ENCODE measurements around the gene SLC25A27.

Gene SLC25A27

GRCh38 chr6:46667377-46667776, 14.6 kb downstream of the SLC25A27 start:
- ATAC-seq (replicated peaks): no peak
- no peak overlapping the region for H3K4me3 Mint-ChIP-seq
- DNase-seq: no peak
- H3K27me3 Mint-ChIP-seq: no peaks in the 10 kb centered on the region
- no peaks in the 10 kb centered on the region for H3K4me1 Mint-ChIP-seq
- H3K36me3 Mint-ChIP-seq: no peaks in the 10 kb centered on the region
- H3K27ac Mint-ChIP-seq: no peak overlapping the region
- no peaks in the 10 kb centered on the region for H3K9me3 Mint-ChIP-seq

GRCh38 chr6:46674410-46674809, 21.6 kb downstream of the SLC25A27 start:
- Mint-ChIP-seq H3K27me3 (no peaks in the 10 kb centered on the region), H3K4me1 (no peaks in the 10 kb centered on the region), H3K9me3 (no peaks in the 10 kb centered on the region), H3K27ac (no peak overlapping the region), H3K4me3 (no peak overlapping the region), H3K36me3 (no peaks in the 10 kb centered on the region)
- DNase-seq (no peak), ATAC-seq (replicated peaks) (no peak)

- no peaks in the 10 kb centered on the region for H3K9me3 Mint-ChIP-seq
- no peaks in the 10 kb centered on the region for H3K36me3 Mint-ChIP-seq
- H3K4me3 Mint-ChIP-seq: no peak overlapping the region
- H3K27ac Mint-ChIP-seq: no peak overlapping the region
- ATAC-seq (replicated peaks): no peak
- no peaks in the 10 kb centered on the region for H3K4me1 Mint-ChIP-seq
- H3K27me3 Mint-ChIP-seq: peaks cover 0 to 3% of the 10 kb centered on the region in 2 donors
- no peak for DNase-seq
Observed at GRCh38 chr6:46676604-46677313, 24.0 kb downstream of the SLC25A27 start.

- Mint-ChIP-seq H3K27ac (no peak overlapping the region), H3K36me3 (no peaks in the 10 kb centered on the region), H3K4me1 (no peaks in the 10 kb centered on the region), H3K9me3 (no peaks in the 10 kb centered on the region), H3K27me3 (peaks cover 0 to 5% of the 10 kb centered on the region in 2 donors), H3K4me3 (no peak overlapping the region)
- no peak for ATAC-seq (replicated peaks)
- DNase-seq: no peak
Observed at GRCh38 chr6:46677314-46677654, 24.5 kb downstream of the SLC25A27 start.

GRCh38 chr6:46684771-46685170, 32.0 kb downstream of the SLC25A27 start:
- Mint-ChIP-seq H3K4me1 (no peaks in the 10 kb centered on the region), H3K4me3 (no peak overlapping the region), H3K36me3 (no peaks in the 10 kb centered on the region), H3K27ac (no peak overlapping the region), H3K9me3 (no peaks in the 10 kb centered on the region), H3K27me3 (peaks cover under 1 to 9% of the 10 kb centered on the region in 2 donors)
- DNase-seq (no peak), ATAC-seq (replicated peaks) (no peak)

GRCh38 chr6:46687619-46688097, 34.9 kb downstream of the SLC25A27 start, which contains the start of gene TDRD6:
Gene TDRD6 (plus strand): TSS chr6:46687885. CDS start chr6:46688129, 244 bp downstream.
- no peak for ATAC-seq (replicated peaks)
- no peaks in the 10 kb centered on the region for H3K36me3 Mint-ChIP-seq
- H3K27ac Mint-ChIP-seq: no peak within 1 kb of the TSS
- H3K27me3 Mint-ChIP-seq: peaks cover 4 to 5% of the 10 kb centered on the region in 2 donors
- no peak for DNase-seq
- H3K4me1 Mint-ChIP-seq: no peaks in the 10 kb centered on the region
- no peak within 1 kb of the TSS for H3K4me3 Mint-ChIP-seq
- no peaks in the 10 kb centered on the region for H3K9me3 Mint-ChIP-seq

- no peak overlapping the region for H3K27ac Mint-ChIP-seq
- ATAC-seq (replicated peaks) (no peak), DNase-seq (no peak)
- H3K4me1 Mint-ChIP-seq: no peaks in the 10 kb centered on the region
- no peaks in the 10 kb centered on the region for H3K36me3 Mint-ChIP-seq
- H3K9me3 Mint-ChIP-seq: no peaks in the 10 kb centered on the region
- peaks cover 4 to 5% of the 10 kb centered on the region in 2 donors for H3K27me3 Mint-ChIP-seq
- no peak overlapping the region for H3K4me3 Mint-ChIP-seq
Observed at GRCh38 chr6:46688117-46688965, 35.6 kb downstream of the SLC25A27 start.

- no peak for DNase-seq
- no peaks in the 10 kb centered on the region for H3K4me1 Mint-ChIP-seq
- H3K4me3 Mint-ChIP-seq: no peak overlapping the region
- ATAC-seq (replicated peaks): no peak
- H3K27ac Mint-ChIP-seq: no peak overlapping the region
- peaks cover 4 to 5% of the 10 kb centered on the region in 2 donors for H3K27me3 Mint-ChIP-seq
- no peaks in the 10 kb centered on the region for H3K36me3 Mint-ChIP-seq
- H3K9me3 Mint-ChIP-seq: no peaks in the 10 kb centered on the region
Observed at GRCh38 chr6:46688966-46689335, 36.2 kb downstream of the SLC25A27 start.

GRCh38 chr6:46689657-46690056, 36.9 kb downstream of the SLC25A27 start:
- DNase-seq (no peak), ATAC-seq (replicated peaks) (no peak)
- H3K36me3 Mint-ChIP-seq: no peaks in the 10 kb centered on the region
- H3K9me3 Mint-ChIP-seq: no peaks in the 10 kb centered on the region
- H3K27me3 Mint-ChIP-seq: peaks cover 4 to 5% of the 10 kb centered on the region in 2 donors
- no peak overlapping the region for H3K4me3 Mint-ChIP-seq
- H3K4me1 Mint-ChIP-seq: no peaks in the 10 kb centered on the region
- no peak overlapping the region for H3K27ac Mint-ChIP-seq

- ATAC-seq (replicated peaks) (no peak), DNase-seq (no peak)
- H3K27ac Mint-ChIP-seq: no peak overlapping the region
- no peak overlapping the region for H3K4me3 Mint-ChIP-seq
- no peaks in the 10 kb centered on the region for H3K9me3 Mint-ChIP-seq
- no peaks in the 10 kb centered on the region for H3K4me1 Mint-ChIP-seq
- H3K36me3 Mint-ChIP-seq: no peaks in the 10 kb centered on the region
- H3K27me3 Mint-ChIP-seq: peaks cover 4 to 5% of the 10 kb centered on the region in 2 donors
Observed at GRCh38 chr6:46690141-46690755, 37.5 kb downstream of the SLC25A27 start.

- no peaks in the 10 kb centered on the region for H3K4me1 Mint-ChIP-seq
- peaks cover 4 to 9% of the 10 kb centered on the region in 2 donors for H3K27me3 Mint-ChIP-seq
- no peaks in the 10 kb centered on the region for H3K9me3 Mint-ChIP-seq
- no peak for ATAC-seq (replicated peaks)
- no peak overlapping the region for H3K4me3 Mint-ChIP-seq
- no peaks in the 10 kb centered on the region for H3K36me3 Mint-ChIP-seq
- H3K27ac Mint-ChIP-seq: no peak overlapping the region
- DNase-seq: no peak
Observed at GRCh38 chr6:46690911-46691451, 38.2 kb downstream of the SLC25A27 start.

GRCh38 chr6:46699970-46700369, 47.2 kb downstream of the SLC25A27 start:
- Mint-ChIP-seq H3K9me3 (no peaks in the 10 kb centered on the region), H3K36me3 (no peaks in the 10 kb centered on the region), H3K4me1 (no peaks in the 10 kb centered on the region), H3K4me3 (no peak overlapping the region), H3K27ac (no peak overlapping the region), H3K27me3 (peaks cover 15 to 19% of the 10 kb centered on the region in 2 donors)
- ATAC-seq (replicated peaks) (no peak), DNase-seq (no peak)

GRCh38 chr6:46704562-46704961, 51.8 kb downstream of the SLC25A27 start:
- Mint-ChIP-seq H3K4me3 (no peak overlapping the region), H3K27me3 (peaks cover 5 to 13% of the 10 kb centered on the region in 2 donors), H3K36me3 (no peaks in the 10 kb centered on the region), H3K9me3 (no peaks in the 10 kb centered on the region), H3K27ac (no peak overlapping the region), H3K4me1 (no peaks in the 10 kb centered on the region)
- ATAC-seq (replicated peaks) (peak in 1 of 2 donors; percentile 39), DNase-seq (no peak)

- DNase-seq (no peak), ATAC-seq (replicated peaks) (no peak)
- no peak overlapping the region for H3K4me3 Mint-ChIP-seq
- peaks cover 5 to 13% of the 10 kb centered on the region in 2 donors for H3K27me3 Mint-ChIP-seq
- no peaks in the 10 kb centered on the region for H3K9me3 Mint-ChIP-seq
- no peaks in the 10 kb centered on the region for H3K4me1 Mint-ChIP-seq
- H3K36me3 Mint-ChIP-seq: no peaks in the 10 kb centered on the region
- no peak overlapping the region for H3K27ac Mint-ChIP-seq
Observed at GRCh38 chr6:46706464-46706863, 53.7 kb downstream of the SLC25A27 start.
